ENCODE results near the gene ASB13. TPM values are rescaled to one million over a fixed set of nuclear protein-coding genes. Genes with fewer than 3 reads are reported as not detected.

The ASB13 gene
- total RNA-seq, 2 donors from 2014 or later, result 15.8 to 16.0 TPM

GRCh38 chr10:5656737-5657579 lies 9.4 kb downstream of the ASB13 start:
- DNase-seq (ENCODE audit: low spot score) (no peak), ATAC-seq (ENCODE audit: insufficient number of reproducible peaks, low FRiP score, low read depth) (no peak)
- peaks cover 6 to 21% of the 10 kb centered on the region in 2 donors for H3K4me1 ChIP-seq (ENCODE audit: control insufficient read depth in 1 of 2, low read depth in 2 of 2)
- no peak for TF ChIP-seq CTCF (IDR thresholded peaks at IDR 0.05)
- H3K36me3 ChIP-seq, result no peaks in the 10 kb centered on the region
- H3K4me3 ChIP-seq, result no peak overlapping the region
- no peak overlapping the region for H3K27ac ChIP-seq
- no peaks in the 10 kb centered on the region for H3K9me3 ChIP-seq
- H3K27me3 ChIP-seq (replicated peaks; ENCODE audit: insufficient read depth), result no peaks in the 10 kb centered on the region

- H3K9me3 ChIP-seq, result no peaks in the 10 kb centered on the region
- no peak for TF ChIP-seq CTCF (IDR thresholded peaks at IDR 0.05)
- H3K27me3 ChIP-seq (replicated peaks; ENCODE audit: insufficient read depth), result no peaks in the 10 kb centered on the region
- H3K27ac ChIP-seq, result no peak overlapping the region
- H3K36me3 ChIP-seq, result peaks cover 10% of the 10 kb centered on the region
- no peak overlapping the region for H3K4me3 ChIP-seq
- DNase-seq (ENCODE audit: low spot score) (no peak), ATAC-seq (ENCODE audit: insufficient number of reproducible peaks, low FRiP score, low read depth) (no peak)
- peaks cover 6 to 17% of the 10 kb centered on the region in 2 donors for H3K4me1 ChIP-seq (ENCODE audit: control insufficient read depth in 1 of 2, low read depth in 2 of 2)
Measured at GRCh38 chr10:5655121-5655520, 11.3 kb downstream of the ASB13 start.

GRCh38 chr10:5654218-5654755 lies 12.1 kb downstream of the ASB13 start:
- DNase-seq (ENCODE audit: low spot score), result no peak
- Histone ChIP-seq H3K4me3 (no peak overlapping the region), H3K27ac (no peak overlapping the region), H3K4me1 (ENCODE audit: control insufficient read depth in 1 of 2, low read depth in 2 of 2) (peaks cover 6 to 15% of the 10 kb centered on the region in 2 donors), H3K9me3 (no peaks in the 10 kb centered on the region), H3K27me3 (replicated peaks; ENCODE audit: insufficient read depth) (no peaks in the 10 kb centered on the region), H3K36me3 (peaks cover 17% of the 10 kb centered on the region)
- ATAC-seq (ENCODE audit: insufficient number of reproducible peaks, low FRiP score, low read depth), result no peak
- TF ChIP-seq CTCF (IDR thresholded peaks at IDR 0.05), result no peak

GRCh38 chr10:5652746-5653145 lies 13.6 kb downstream of the ASB13 start:
- DNase-seq (ENCODE audit: low spot score) (no peak), ATAC-seq (ENCODE audit: insufficient number of reproducible peaks, low FRiP score, low read depth) (no peak)
- no peak overlapping the region for H3K4me3 ChIP-seq
- peaks cover 28% of the 10 kb centered on the region for H3K36me3 ChIP-seq
- H3K27ac ChIP-seq, result peak overlapping the region; percentile 34 to 52
- TF ChIP-seq CTCF (IDR thresholded peaks at IDR 0.05), result no peak
- peaks cover 6 to 15% of the 10 kb centered on the region in 2 donors for H3K4me1 ChIP-seq (ENCODE audit: control insufficient read depth in 1 of 2, low read depth in 2 of 2)
- no peaks in the 10 kb centered on the region for H3K9me3 ChIP-seq
- no peaks in the 10 kb centered on the region for H3K27me3 ChIP-seq (replicated peaks; ENCODE audit: insufficient read depth)

- Histone ChIP-seq H3K27ac (peak overlapping the region; percentile 40 to 45), H3K4me3 (no peak overlapping the region), H3K27me3 (replicated peaks; ENCODE audit: insufficient read depth) (no peaks in the 10 kb centered on the region), H3K4me1 (ENCODE audit: control insufficient read depth in 1 of 2, low read depth in 2 of 2) (peaks cover 6 to 23% of the 10 kb centered on the region in 2 donors), H3K9me3 (no peaks in the 10 kb centered on the region), H3K36me3 (peaks cover 28% of the 10 kb centered on the region)
- no peak for ATAC-seq (ENCODE audit: insufficient number of reproducible peaks, low FRiP score, low read depth)
- TF ChIP-seq CTCF (IDR thresholded peaks at IDR 0.05), result no peak
- no peak for DNase-seq (ENCODE audit: low spot score)
Measured at GRCh38 chr10:5651388-5651764, 15.0 kb downstream of the ASB13 start.

Measured in thoracic aorta (tissue), 2 donors.